ENCODE measurements around the gene ARHGEF9. TPM values are rescaled to one million over a fixed set of nuclear protein-coding genes. Genes with fewer than 3 reads are reported as not detected.
"Not testable (repeated sequence)": the region's sequence is repeated elsewhere in the genome, so short reads cannot be mapped to it uniquely, and the experiment has no call there.

Gene ARHGEF9
- total and polyA plus RNA-seq, 2 of the 8 experiments (the other 6 are each of a cell fraction or from before 2014, with no cell fraction given) = 28.7 to 31.8 TPM

DNA sequence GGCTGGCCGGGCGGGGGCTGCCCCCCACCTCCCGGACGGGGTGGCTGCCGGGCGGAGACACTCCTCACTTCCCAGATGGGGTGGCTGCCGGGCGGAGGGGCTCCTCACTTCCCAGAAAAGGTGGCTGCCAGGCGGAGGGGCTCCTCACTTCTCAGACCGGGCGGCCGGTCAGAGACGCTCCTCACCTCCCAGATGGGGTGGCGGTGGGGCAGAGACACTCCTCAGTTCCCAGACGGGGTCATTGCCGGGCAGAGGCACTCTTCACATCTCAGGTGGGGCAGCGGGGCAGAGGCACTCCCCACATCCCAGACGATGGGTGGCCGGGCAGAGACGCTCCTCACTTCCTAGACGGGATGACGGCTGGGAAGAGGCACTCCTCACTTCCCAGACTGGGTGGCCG is 40.4 kb upstream of the ARHGEF9 start:
- H3K14ac ChIP-seq (ENCODE audit: insufficient read length); H3K4me3 ChIP-seq (ENCODE audit: extremely low read depth in 1 of 4, insufficient read depth in 2 of 4, low read depth in 3 of 4, low read length in 4 of 4); H3K4me2 ChIP-seq (ENCODE audit: insufficient read depth in 1 of 2, low read depth in 2 of 2, low read length in 2 of 2); H3K23ac ChIP-seq (ENCODE audit: insufficient read length); H2AK5ac ChIP-seq (ENCODE audit: low read depth, low read length); H4K91ac ChIP-seq (replicated peaks; ENCODE audit: insufficient read length, low read length); FAIRE-seq; H4K20me1 ChIP-seq (replicated peaks in 1 of 2; ENCODE audit: control insufficient read depth in 1 of 2, insufficient read depth in 2 of 2, low read length in 2 of 2); H3K79me1 ChIP-seq (ENCODE audit: low read depth, low read length); DNase-seq (ENCODE audit: low read depth in 1 of 2, low spot score in 2 of 2); H4K5ac ChIP-seq (ENCODE audit: insufficient read length, low read depth, low read length); H3K9ac ChIP-seq (replicated peaks in 1 of 4; ENCODE audit: extremely low read depth in 1 of 4, low read depth in 3 of 4, low read length in 3 of 4); H3K27me3 ChIP-seq (replicated peaks in 1 of 4; ENCODE audit: control insufficient read depth in 3 of 4, extremely low read depth in 1 of 4, insufficient read depth in 3 of 4, low read length in 3 of 4); H3K23me2 ChIP-seq (ENCODE audit: low read depth, low read length); H2BK5ac ChIP-seq (ENCODE audit: low read depth, low read length); H2AFZ ChIP-seq (ENCODE audit: low read length); H2BK20ac ChIP-seq (ENCODE audit: low read length); CTCF ChIA-PET (ENCODE audit: partially characterized antibody); H3K79me2 ChIP-seq (ENCODE audit: control insufficient read depth in 1 of 2, insufficient read depth in 2 of 2, low read length in 2 of 2); H3K36me3 ChIP-seq (ENCODE audit: control insufficient read depth in 2 of 4, insufficient read depth in 4 of 4, low read length in 3 of 4); H3K56ac ChIP-seq (replicated peaks; ENCODE audit: insufficient read length, low read depth, low read length); H4K8ac ChIP-seq (ENCODE audit: extremely low read depth, insufficient read depth, low read length); H3K27ac ChIP-seq (ENCODE audit: low read depth, low read length); H2BK15ac ChIP-seq (ENCODE audit: low read length); H2BK12ac ChIP-seq (ENCODE audit: low read depth, low read length); H3K18ac ChIP-seq (ENCODE audit: extremely low read depth, low read length); POLR2A ChIA-PET (ENCODE audit: partially characterized antibody); H3K4ac ChIP-seq (replicated peaks; ENCODE audit: insufficient read length, low read depth, low read length); H2BK120ac ChIP-seq (replicated peaks; ENCODE audit: low read depth, low read length); H3K4me1 ChIP-seq (replicated peaks in 1 of 4; ENCODE audit: control insufficient read depth in 3 of 4, insufficient read depth in 4 of 4, low read length in 3 of 4): not testable (repeated sequence)
- peaks cover 0 to 14% of the 10 kb centered on the region in 2 experiments; a peak in 3 of 4 replicates for H3K9me3 ChIP-seq (ENCODE audit: insufficient read depth in 2 of 2, low read depth in 1 of 2, low read length in 1 of 2)
- no CpG with 5 or more reads among the region's 23 CpGs for WGBS, 2 experiments (ENCODE audit: extremely low coverage in 1 of 2, insufficient coverage in 1 of 2, insufficient read length in 1 of 2, insufficient replicate concordance in 2 of 2, low coverage in 1 of 2, low lambda C conversion rate in 2 of 2, missing lambda C conversion rate in 1 of 2)
